ENCODE results near the gene KRTAP6-1.

Gene KRTAP6-1

DNA sequence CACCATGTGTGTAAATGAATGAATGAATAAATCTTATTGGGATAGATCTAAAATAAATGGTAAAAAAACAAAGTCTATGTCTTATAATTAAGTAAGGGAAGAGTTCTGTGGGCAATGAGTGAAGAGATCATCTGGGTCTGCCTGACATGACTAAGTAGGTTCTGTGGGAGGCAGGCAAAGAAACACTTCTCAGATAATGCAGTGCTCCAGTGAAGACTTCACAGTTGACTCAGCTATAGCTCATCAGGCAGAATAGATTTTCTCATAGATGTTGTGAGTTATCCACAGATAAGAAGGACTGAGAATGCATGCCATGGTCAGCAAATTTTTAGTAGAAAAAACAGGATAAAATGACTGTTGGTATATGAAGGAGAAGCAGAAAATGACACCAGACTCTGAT is 36.0 kb downstream of the KRTAP6-1 start:
- DNase-seq (ENCODE audit: low spot score) = no peak

- DNase-seq (ENCODE audit: low spot score) = no peak
These were observed 46.1 kb downstream of the KRTAP6-1 start for GRCh38 chr21:30567617-30568016.

- DNase-seq (ENCODE audit: low spot score) = no peak
These were observed 50.1 kb downstream of the KRTAP6-1 start for GRCh38 chr21:30563630-30564029.
